ENCODE data around the gene RUNX2. TPM values are rescaled to one million over a fixed set of nuclear protein-coding genes. Genes with fewer than 3 reads are reported as not detected.

The RUNX2 gene
- total and polyA plus RNA-seq, 2 of the 8 experiments (the other 6 are each of a cell fraction or from before 2014, with no cell fraction given), result 0.26 to 1.2 TPM

GRCh38 chr6:45518013-45518720 lies 190.0 kb downstream of the RUNX2 start:
- POLR2A ChIA-PET (ENCODE audit: partially characterized antibody), result no interaction called here
- no peaks in the 10 kb centered on the region for H3K79me2 ChIP-seq (ENCODE audit: control insufficient read depth in 1 of 2, insufficient read depth in 2 of 2, low read length in 2 of 2)
- H3K14ac ChIP-seq (ENCODE audit: insufficient read length), result no peak overlapping the region
- no peaks in the 10 kb centered on the region for H3K27me3 ChIP-seq (replicated peaks in 1 of 4; ENCODE audit: control insufficient read depth in 3 of 4, extremely low read depth in 1 of 4, insufficient read depth in 3 of 4, low read length in 3 of 4)
- H3K4me1 ChIP-seq (replicated peaks in 1 of 4; ENCODE audit: control insufficient read depth in 3 of 4, insufficient read depth in 4 of 4, low read length in 3 of 4), result peaks cover 0 to 26% (median 7%) of the 10 kb centered on the region in 4 experiments; a peak in 5 of 7 replicates
- no peak overlapping the region for H3K23ac ChIP-seq (ENCODE audit: insufficient read length)
- TF ChIP-seq CHD1 (IDR thresholded peaks at IDR 0.05; ENCODE audit: low read depth, low read length), result no peak
- no peak for TF ChIP-seq SAP30 (IDR thresholded peaks at IDR 0.05; ENCODE audit: insufficient read depth, insufficient replicate concordance, low read length)
- no peak for TF ChIP-seq ATF3 (IDR thresholded peaks at IDR 0.05; ENCODE audit: insufficient read depth, low read depth, low read length)
- DNase-seq (ENCODE audit: low read depth in 1 of 2, low spot score in 2 of 2) (no peak), FAIRE-seq (no peak)
- H3K56ac ChIP-seq (replicated peaks; ENCODE audit: insufficient read length, low read depth, low read length), result no peak overlapping the region
- no peaks in the 10 kb centered on the region for H3K79me1 ChIP-seq (ENCODE audit: low read depth, low read length)
- CTCF ChIA-PET (ENCODE audit: partially characterized antibody), result interaction anchor here (1.1 kb wide), 1 partner anchor 18 kb away, joined by 3 read pairs; no protein-coding TSS in a partner anchor
- no peak overlapping the region for H2AK5ac ChIP-seq (ENCODE audit: low read depth, low read length)
- no peak overlapping the region for H3K4me3 ChIP-seq (ENCODE audit: extremely low read depth in 1 of 4, insufficient read depth in 2 of 4, low read depth in 3 of 4, low read length in 4 of 4)
- H3K18ac ChIP-seq (ENCODE audit: extremely low read depth, low read length), result no peak overlapping the region
- H2BK5ac ChIP-seq (ENCODE audit: low read depth, low read length), result no peak overlapping the region
- no peaks in the 10 kb centered on the region for H4K20me1 ChIP-seq (replicated peaks in 1 of 2; ENCODE audit: control insufficient read depth in 1 of 2, insufficient read depth in 2 of 2, low read length in 2 of 2)
- no peak overlapping the region for H2AFZ ChIP-seq (ENCODE audit: low read length)
- no peak overlapping the region for H4K91ac ChIP-seq (replicated peaks; ENCODE audit: insufficient read length, low read length)
- H3K4me2 ChIP-seq (ENCODE audit: insufficient read depth in 1 of 2, low read depth in 2 of 2, low read length in 2 of 2), result no peak overlapping the region
- WGBS, 2 experiments (ENCODE audit: extremely low coverage in 1 of 2, insufficient coverage in 1 of 2, insufficient read length in 1 of 2, insufficient replicate concordance in 2 of 2, low coverage in 1 of 2, low lambda C conversion rate in 2 of 2, missing lambda C conversion rate in 1 of 2), result 91% methylated on average over 4 of the region's 4 CpGs; no CpG with 5 or more reads in 1 of the 2 experiments
- H2BK12ac ChIP-seq (ENCODE audit: low read depth, low read length), result no peak overlapping the region
- no peaks in the 10 kb centered on the region for H3K23me2 ChIP-seq (ENCODE audit: low read depth, low read length)
- H3K9ac ChIP-seq (replicated peaks in 1 of 4; ENCODE audit: extremely low read depth in 1 of 4, low read depth in 3 of 4, low read length in 3 of 4), result no peak overlapping the region
- no peak overlapping the region for H2BK120ac ChIP-seq (replicated peaks; ENCODE audit: low read depth, low read length)
- no peaks in the 10 kb centered on the region for H3K9me3 ChIP-seq (ENCODE audit: insufficient read depth in 2 of 2, low read depth in 1 of 2, low read length in 1 of 2)
- no peak overlapping the region for H3K4ac ChIP-seq (replicated peaks; ENCODE audit: insufficient read length, low read depth, low read length)
- no peak overlapping the region for H3K27ac ChIP-seq (ENCODE audit: low read depth, low read length)
- no peak overlapping the region for H4K5ac ChIP-seq (ENCODE audit: insufficient read length, low read depth, low read length)
- H2BK15ac ChIP-seq (ENCODE audit: low read length), result no peak overlapping the region
- H2BK20ac ChIP-seq (ENCODE audit: low read length), result no peak overlapping the region
- no peak overlapping the region for H4K8ac ChIP-seq (ENCODE audit: extremely low read depth, insufficient read depth, low read length)
- H3K36me3 ChIP-seq (ENCODE audit: control insufficient read depth in 2 of 4, insufficient read depth in 4 of 4, low read length in 3 of 4), result no peaks in the 10 kb centered on the region

Measured in H1 (cell line).